Gastroesophageal sphincter (tissue), 4 donors: Measurements from ENCODE around the gene RPLP1. TPM values are rescaled to one million over a fixed set of nuclear protein-coding genes. Genes with fewer than 3 reads are reported as not detected.

Experiments
- ATAC-seq: fragments of 150-250 bp; one replicate; pipeline ENCODE4 v1.9.1; 2016; ENCODE audit warnings: mild to moderate bottlenecking, moderate library complexity
- H3K27ac ChIP-seq, 4 donors: fragments of 200-600 bp; sonication (generic) in 3 of 4; 1 replicate in 3 of 4; 2 replicates in 1 of 4; pipeline ENCODE4 v1.5.1; 2016 to 2019
- H3K27me3 ChIP-seq: fragments of 200-600 bp; sonication (generic); one replicate; pipeline ENCODE4 v1.5.1; 2019
- H3K36me3 ChIP-seq, 2 donors: fragments of 200-600 bp; sonication (generic); one replicate each; pipeline ENCODE4 v1.5.1; 2019; ENCODE audit warnings: control low read depth in 1 of 2
- H3K4me1 ChIP-seq, 3 donors: fragments of 200-600 bp; sonication (generic); 1 replicate in 2 of 3; 2 replicates in 1 of 3; pipeline ENCODE4 v1.5.1; 2016 to 2019; ENCODE audit warnings: control low read depth in 2 of 3
- H3K4me3 ChIP-seq, 2 donors: fragments of 200-600 bp; sonication (generic); one replicate each; pipeline ENCODE4 v1.5.1; 2019; ENCODE audit warnings: mild to moderate bottlenecking in 1 of 2, moderate library complexity in 1 of 2
- H3K9me3 ChIP-seq, 3 donors: fragments of 200-600 bp; sonication (generic); one replicate each; pipeline ENCODE4 v1.5.1; 2017 to 2019; ENCODE audit warnings: control low read depth in 2 of 3
- EP300 ChIP-seq: sonication (generic); formaldehyde crosslinking; IDR thresholded peaks from one replicate; pipeline ENCODE4 v1.6.1; 2017; ENCODE audit warnings: antibody characterized with exemption, mild to moderate bottlenecking
- POLR2A ChIP-seq, 2 donors: fragments of 450-650 bp; IDR thresholded peaks; one replicate each; pipeline ENCODE4 v1.6.1; 2017; ENCODE audit warnings: antibody characterized with exemption in 2 of 2, mild to moderate bottlenecking in 2 of 2, moderate library complexity in 1 of 2
- POLR2AphosphoS5 ChIP-seq: sonication (generic); formaldehyde crosslinking; IDR thresholded peaks from one replicate; pipeline ENCODE4 v1.6.1; 2017; ENCODE audit warnings: antibody characterized with exemption
- WGBS, 2 donors: methylation state at CpG; one replicate each; pipeline ENCODE4 v1.1.5; 2018; ENCODE audit warnings: low coverage in 1 of 2; 5-methylcytosine and 5-hydroxymethylcytosine counted together
- total RNA-seq, 4 donors: library from RNA; depleted of rRNA; stranded (reverse); fragments of >200 nt; gene quantifications; one replicate each; pipeline ENCODE4 v1.1.0, GENCODE V29; 2016
- TF ChIP-seq, protein P1 (sequence below), 4 experiments: fragments of 200-600 bp in 2 of 4; fragments of 450-650 bp in 2 of 4; sonication (generic) in 1 of 4; IDR thresholded peaks; one replicate each; pipeline ENCODE4 v1.5.1; 2017 to 2019; ENCODE audit warnings: antibody characterized with exemption in 4 of 4, mild to moderate bottlenecking in 2 of 4, moderate library complexity in 2 of 4

RPLP1 gene
- total RNA-seq, 4 donors from 2014 or later: 337 to 657 (median 426) TPM

DNA sequence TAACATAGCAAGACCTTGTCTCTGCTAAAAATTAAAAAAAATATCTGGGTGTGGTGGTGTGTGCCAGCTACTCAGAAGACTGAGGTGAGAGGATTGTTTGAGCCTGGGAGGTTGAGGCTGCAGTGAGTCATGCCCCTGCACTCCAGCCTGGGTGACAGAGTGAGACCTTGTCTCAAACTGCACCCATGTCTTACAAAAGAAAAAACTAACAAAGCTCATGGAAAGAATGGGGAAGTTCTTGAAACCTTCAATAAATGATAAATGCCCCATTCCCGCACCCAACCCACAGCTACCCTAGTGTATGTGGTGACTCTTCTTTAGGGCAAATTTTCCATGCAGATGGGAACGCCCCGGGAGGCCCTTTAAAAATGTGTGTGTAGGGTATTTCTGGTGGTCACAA is 28.3 kb downstream of the RPLP1 start:
- no peak for ATAC-seq
- no peaks in the 10 kb centered on the region for H3K4me1 ChIP-seq
- 96 to 100% methylated on average over 1 to 3 of the region's 3 CpGs for WGBS, 2 donors
- H3K36me3 ChIP-seq: no peaks in the 10 kb centered on the region
- no peak overlapping the region for H3K4me3 ChIP-seq
- no peak overlapping the region for H3K27ac ChIP-seq
- peaks cover 4% of the 10 kb centered on the region for H3K27me3 ChIP-seq
- peaks cover 0 to 9% (median 0%) of the 10 kb centered on the region in 3 donors for H3K9me3 ChIP-seq
- TF ChIP-seq, protein P1, sequence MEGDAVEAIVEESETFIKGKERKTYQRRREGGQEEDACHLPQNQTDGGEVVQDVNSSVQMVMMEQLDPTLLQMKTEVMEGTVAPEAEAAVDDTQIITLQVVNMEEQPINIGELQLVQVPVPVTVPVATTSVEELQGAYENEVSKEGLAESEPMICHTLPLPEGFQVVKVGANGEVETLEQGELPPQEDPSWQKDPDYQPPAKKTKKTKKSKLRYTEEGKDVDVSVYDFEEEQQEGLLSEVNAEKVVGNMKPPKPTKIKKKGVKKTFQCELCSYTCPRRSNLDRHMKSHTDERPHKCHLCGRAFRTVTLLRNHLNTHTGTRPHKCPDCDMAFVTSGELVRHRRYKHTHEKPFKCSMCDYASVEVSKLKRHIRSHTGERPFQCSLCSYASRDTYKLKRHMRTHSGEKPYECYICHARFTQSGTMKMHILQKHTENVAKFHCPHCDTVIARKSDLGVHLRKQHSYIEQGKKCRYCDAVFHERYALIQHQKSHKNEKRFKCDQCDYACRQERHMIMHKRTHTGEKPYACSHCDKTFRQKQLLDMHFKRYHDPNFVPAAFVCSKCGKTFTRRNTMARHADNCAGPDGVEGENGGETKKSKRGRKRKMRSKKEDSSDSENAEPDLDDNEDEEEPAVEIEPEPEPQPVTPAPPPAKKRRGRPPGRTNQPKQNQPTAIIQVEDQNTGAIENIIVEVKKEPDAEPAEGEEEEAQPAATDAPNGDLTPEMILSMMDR (IDR thresholded peaks at IDR 0.05): no peak
- TF ChIP-seq EP300 (no peak), POLR2AphosphoS5 (no peak), POLR2A (IDR thresholded peaks at IDR 0.05) (no peak)

DNA sequence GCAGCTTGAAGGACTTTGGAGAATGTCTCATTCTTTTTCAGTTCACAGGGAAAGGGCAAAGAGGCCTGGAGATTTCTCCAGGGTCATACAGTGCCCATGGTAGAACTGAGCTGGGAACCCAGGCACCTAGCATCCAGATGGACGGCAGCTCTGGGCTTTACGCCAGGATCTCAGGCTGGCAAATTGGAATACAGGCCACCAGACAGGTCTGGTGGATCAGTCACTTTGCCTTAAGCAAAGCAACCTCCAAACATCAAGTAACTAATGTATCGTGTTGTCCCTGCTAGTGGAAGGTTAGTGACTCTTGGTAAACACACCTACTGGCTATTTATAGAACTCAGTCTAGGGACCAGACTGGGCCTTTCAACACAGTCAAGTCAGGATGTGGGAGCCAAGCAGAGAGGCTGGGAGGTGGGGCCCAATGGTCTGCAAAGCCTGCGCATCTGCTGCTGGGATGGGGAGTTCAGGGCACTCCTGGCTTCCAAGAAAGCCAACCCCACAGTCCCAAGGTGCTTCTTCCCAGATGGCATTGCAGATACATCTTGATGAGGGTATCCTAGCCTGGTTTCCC is 30.2 kb downstream of the RPLP1 start:
- H3K36me3 ChIP-seq: no peaks in the 10 kb centered on the region
- H3K27ac ChIP-seq: no peak overlapping the region
- H3K27me3 ChIP-seq: no peaks in the 10 kb centered on the region
- no peak for ATAC-seq
- TF ChIP-seq EP300 (no peak), POLR2AphosphoS5 (no peak), POLR2A (IDR thresholded peaks at IDR 0.05) (no peak)
- TF ChIP-seq, protein P1 (IDR thresholded peaks at IDR 0.05): no peak
- H3K9me3 ChIP-seq: peaks cover 0 to 12% (median 0%) of the 10 kb centered on the region in 3 donors
- no peaks in the 10 kb centered on the region for H3K4me1 ChIP-seq
- 100% methylated on average over 1 to 2 of the region's 4 CpGs for WGBS, 2 donors
- H3K4me3 ChIP-seq: no peak overlapping the region

DNA sequence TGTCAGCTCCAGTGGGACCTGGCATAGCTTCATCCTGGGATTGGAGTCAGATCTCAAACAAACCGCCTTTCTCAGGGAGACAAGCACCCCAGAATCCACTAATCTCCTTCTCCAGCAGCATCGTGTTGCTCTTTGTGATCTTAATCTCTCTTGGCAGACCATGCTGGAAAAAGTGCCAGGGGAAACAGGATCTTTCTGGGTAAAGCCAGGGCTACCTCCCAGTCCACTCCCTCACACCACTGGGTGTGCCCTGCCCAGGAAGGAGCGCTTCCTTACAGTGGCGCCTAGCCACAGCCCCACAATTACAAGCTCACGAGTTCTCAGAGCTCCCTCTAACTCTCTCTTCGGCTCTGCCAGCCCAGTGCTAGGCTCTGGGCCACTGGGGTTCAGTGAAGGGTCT is 32.2 kb downstream of the RPLP1 start:
- ATAC-seq: no peak
- Histone ChIP-seq H3K4me3 (no peak overlapping the region), H3K4me1 (peaks cover 0 to 10% (median 4%) of the 10 kb centered on the region in 3 donors), H3K27ac (no peak overlapping the region), H3K36me3 (no peaks in the 10 kb centered on the region), H3K27me3 (no peaks in the 10 kb centered on the region), H3K9me3 (peaks cover 0 to 12% (median 0%) of the 10 kb centered on the region in 3 donors)
- TF ChIP-seq POLR2AphosphoS5 (no peak), POLR2A (IDR thresholded peaks at IDR 0.05) (no peak), EP300 (no peak)
- TF ChIP-seq, protein P1 (IDR thresholded peaks at IDR 0.05): no peak
- 60% methylated on average over 1 of the region's 6 CpGs; no CpG with 5 or more reads in 1 of the 2 donors for WGBS, 2 donors

DNA sequence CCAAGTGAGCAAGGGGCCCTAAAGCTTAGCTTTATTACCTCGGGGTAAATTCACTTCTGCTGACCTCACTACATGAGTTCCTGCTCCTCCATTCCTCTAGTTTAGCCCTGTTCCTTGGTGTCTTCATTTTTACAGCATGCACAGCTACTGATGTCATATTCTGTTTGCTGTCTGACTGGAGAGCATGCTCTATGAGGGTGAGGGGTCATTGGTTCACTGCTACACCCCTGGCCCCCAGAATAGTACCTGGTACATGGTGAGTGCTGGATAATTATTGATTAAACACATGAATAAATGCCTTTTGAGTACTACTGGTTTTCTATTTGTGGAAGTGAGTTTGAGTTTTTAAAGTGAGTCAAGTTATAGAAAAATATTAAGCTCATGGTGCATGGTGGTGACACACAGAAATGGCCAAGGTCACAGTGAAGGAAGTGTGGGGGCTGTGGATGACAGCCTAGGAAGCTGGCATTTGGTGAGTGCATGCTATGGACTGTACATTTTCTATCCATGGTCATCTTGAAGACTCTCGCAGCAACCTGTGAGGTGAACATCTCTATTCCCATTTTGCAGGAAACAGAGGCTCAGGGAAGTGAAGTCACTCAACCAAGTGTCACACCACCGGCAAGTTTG is 34.0 kb downstream of the RPLP1 start:
- Histone ChIP-seq H3K9me3 (peaks cover 0 to 12% (median 0%) of the 10 kb centered on the region in 3 donors), H3K27me3 (no peaks in the 10 kb centered on the region), H3K4me3 (no peak overlapping the region), H3K27ac (no peak overlapping the region), H3K4me1 (peaks cover 0 to 19% (median 12%) of the 10 kb centered on the region in 3 donors), H3K36me3 (no peaks in the 10 kb centered on the region)
- WGBS, 2 donors: 67 to 76% methylated on average over 1 to 3 of the region's 3 CpGs
- no peak for TF ChIP-seq POLR2AphosphoS5
- TF ChIP-seq EP300: no peak
- TF ChIP-seq, protein P1 (IDR thresholded peaks at IDR 0.05): no peak
- TF ChIP-seq POLR2A (IDR thresholded peaks at IDR 0.05): no peak
- no peak for ATAC-seq

DNA sequence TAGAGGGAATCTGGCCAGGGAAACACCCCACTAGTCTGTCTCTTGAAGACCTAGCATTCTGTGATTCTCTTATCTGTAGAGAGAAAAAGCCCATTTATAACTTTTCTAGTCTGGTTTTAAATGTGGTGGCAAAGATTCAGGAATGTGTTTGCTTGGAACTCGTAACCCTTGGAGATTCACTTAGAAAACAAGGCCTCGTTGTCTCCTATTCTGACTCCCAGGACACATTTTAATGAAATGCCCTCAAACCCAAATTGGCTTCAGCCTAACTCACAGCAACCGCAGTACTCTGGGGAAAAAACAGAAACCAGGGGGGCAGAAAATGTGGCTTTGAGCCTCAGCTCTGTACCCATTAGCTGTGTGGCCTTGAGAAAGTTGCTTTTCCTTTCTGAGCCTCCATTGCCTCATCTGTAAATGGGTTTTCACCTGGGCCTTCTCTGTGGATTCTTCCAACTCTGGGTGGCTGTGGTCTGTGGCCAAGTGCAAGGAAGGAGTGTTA is 36.5 kb downstream of the RPLP1 start:
- TF ChIP-seq, protein P1 (IDR thresholded peaks at IDR 0.05): no peak
- TF ChIP-seq POLR2AphosphoS5 (no peak), EP300 (no peak), POLR2A (IDR thresholded peaks at IDR 0.05) (no peak)
- no peak overlapping the region for H3K4me3 ChIP-seq
- peaks cover 0 to 19% (median 12%) of the 10 kb centered on the region in 3 donors for H3K4me1 ChIP-seq
- 50 to 53% methylated on average over 3 of the region's 3 CpGs for WGBS, 2 donors
- ATAC-seq: peak; percentile 18
- no peaks in the 10 kb centered on the region for H3K36me3 ChIP-seq
- no peaks in the 10 kb centered on the region for H3K27me3 ChIP-seq
- H3K27ac ChIP-seq: peak overlapping the region in 3 of 4 donors; percentile 1 to 39 (median 22)
- peaks cover 0 to 12% (median 0%) of the 10 kb centered on the region in 3 donors for H3K9me3 ChIP-seq
